Measurements from ENCODE around the gene FA2H.

- TF ChIP-seq CTCF (IDR thresholded peaks at IDR 0.05) (peak in 1 of 6 experiments; percentile 18), POLR2A (IDR thresholded peaks at IDR 0.05) (no peak)
Observed at GRCh38 chr16:74726716-74727115, 47.9 kb downstream of the FA2H start.
